Panc1 (cell line): ENCODE measurements around the gene PARP4.
"Not testable (repeated sequence)": the region's sequence is repeated elsewhere in the genome, so short reads cannot be mapped to it uniquely, and the experiment has no call there.

Experiments
- CTCF ChIP-seq: fragments of 450-650 bp; IDR thresholded peaks from 2 replicates; pipeline ENCODE4 v1.5.1; 2017; ENCODE audit warnings: mild to moderate bottlenecking
- POLR2AphosphoS5 ChIP-seq: IDR thresholded peaks from 2 replicates; pipeline ENCODE4 v1.6.1; 2012; ENCODE audit warnings: mild to moderate bottlenecking, low read depth, low read length, moderate library complexity
- REST ChIP-seq, 2 experiments: IDR thresholded peaks; 2 replicates each; pipeline ENCODE4 v1.6.1; 2011 to 2012; ENCODE audit warnings: low read depth in 2 of 2, control low read depth in 1 of 2, low read length in 1 of 2, mild to moderate bottlenecking in 1 of 2, moderate library complexity in 1 of 2; ENCODE audit not compliant: insufficient read depth in 1 of 2
- SIN3A ChIP-seq: IDR thresholded peaks from 2 replicates; pipeline ENCODE4 v1.6.1; 2012; ENCODE audit warnings: low read depth, mild to moderate bottlenecking, low read length, moderate library complexity, borderline replicate concordance; ENCODE audit not compliant: insufficient read depth
- TCF7L2 ChIP-seq: IDR thresholded peaks from 2 replicates; pipeline ENCODE4 v1.6.1; 2011; ENCODE audit warnings: mild to moderate bottlenecking, low read depth, low read length, inconsistent platforms

- not testable (repeated sequence) for TF ChIP-seq CTCF; POLR2AphosphoS5; REST (IDR thresholded peaks at IDR 0.05; ENCODE audit: insufficient read depth in 1 of 2, low read depth in 2 of 2, low read length in 1 of 2); TCF7L2; SIN3A
Measured at GRCh38 chr13:24541476-24542352, 29.1 kb upstream of the PARP4 start.
